Activated CD8-positive, alpha-beta memory T cell treated with anti-CD3 and anti-CD28 coated beads for 4 hours (primary cell): Measurements from ENCODE around the gene SMAD4.
"Not testable (repeated sequence)": the region's sequence is repeated elsewhere in the genome, so short reads cannot be mapped to it uniquely, and the experiment has no call there.

Experiments used
- DNase-seq, 2 donors: peaks; one replicate each; pipeline ENCODE4 v3.0.0-alpha.2; 2020; ENCODE audit warnings: low read depth in 2 of 2

SMAD4 gene

DNA sequence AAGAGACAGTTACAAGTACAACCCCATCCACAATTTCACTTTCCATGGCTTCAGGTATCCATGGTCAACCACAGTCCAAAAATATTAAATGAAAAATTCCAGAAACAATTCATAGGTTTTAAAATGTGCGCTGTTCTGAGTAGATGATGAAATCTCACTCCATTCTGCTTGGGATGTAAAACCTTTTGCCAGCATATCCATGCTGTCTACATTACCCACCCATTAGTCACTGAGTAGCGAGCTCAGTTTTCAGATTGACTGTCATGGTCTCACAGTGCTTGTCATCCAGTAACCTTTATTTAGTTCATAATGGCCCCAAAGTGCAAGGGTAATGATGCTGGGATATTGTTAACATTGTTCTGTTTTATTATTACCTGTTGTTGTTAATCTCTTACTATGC, 40.5 kb downstream of the SMAD4 start:
- no peak for DNase-seq

DNA sequence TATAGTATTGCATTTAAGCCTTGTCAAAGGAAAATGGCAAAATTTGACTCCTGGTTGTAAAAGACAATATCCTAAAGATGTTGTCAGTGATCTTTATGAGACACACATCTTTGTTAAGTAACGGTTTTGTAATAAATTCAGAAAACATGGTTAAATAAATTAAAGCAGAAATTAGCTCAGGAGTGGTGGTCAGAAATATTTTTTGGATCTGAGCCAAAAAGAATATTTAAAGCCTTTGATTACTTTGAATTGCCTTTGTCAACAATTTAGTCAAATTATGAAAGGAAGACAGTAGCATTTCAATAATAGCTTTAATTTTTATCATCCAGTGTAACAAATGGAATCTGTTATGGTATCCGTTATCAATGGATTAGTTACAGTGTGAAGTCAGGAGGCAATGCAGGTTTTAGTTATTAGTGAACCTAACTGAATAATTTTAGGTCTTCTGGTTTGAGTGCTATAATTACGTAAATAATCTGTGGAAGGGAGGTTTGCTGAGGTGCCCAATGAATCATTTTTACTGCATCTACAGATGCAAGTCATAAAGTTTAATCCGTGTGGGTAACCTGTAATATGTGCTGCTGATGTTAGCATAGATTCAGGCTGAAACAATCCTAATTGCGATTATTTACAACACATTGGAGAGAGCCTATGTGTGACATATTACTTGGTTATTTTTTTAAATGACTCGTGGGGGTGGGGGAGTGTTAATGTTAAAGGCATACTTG, 42.7 kb downstream of the SMAD4 start:
- no peak for DNase-seq

DNA sequence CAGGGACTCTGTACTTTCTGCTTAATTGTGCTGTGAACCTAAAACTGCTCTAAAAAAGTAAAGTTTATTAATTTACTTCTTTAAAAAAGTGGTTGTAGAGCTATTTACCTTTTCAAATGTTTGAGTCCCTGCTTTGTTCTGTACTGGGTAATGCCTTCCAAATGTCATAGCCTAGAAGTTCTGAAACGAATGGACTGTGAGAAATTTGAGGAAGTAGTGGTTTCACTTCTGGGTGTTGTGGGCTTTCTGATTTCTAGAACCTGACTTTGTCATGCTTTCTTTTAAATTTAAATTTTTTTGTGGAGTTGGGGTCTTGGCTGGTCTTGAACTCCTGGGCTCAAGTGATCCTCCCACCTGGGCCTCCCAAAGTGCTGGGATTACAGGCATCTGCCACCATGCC, 44.6 kb downstream of the SMAD4 start:
- DNase-seq, result no peak

GRCh38 chr18:51076503-51076902, 46.5 kb downstream of the SMAD4 start:
- DNase-seq, result no peak

DNA sequence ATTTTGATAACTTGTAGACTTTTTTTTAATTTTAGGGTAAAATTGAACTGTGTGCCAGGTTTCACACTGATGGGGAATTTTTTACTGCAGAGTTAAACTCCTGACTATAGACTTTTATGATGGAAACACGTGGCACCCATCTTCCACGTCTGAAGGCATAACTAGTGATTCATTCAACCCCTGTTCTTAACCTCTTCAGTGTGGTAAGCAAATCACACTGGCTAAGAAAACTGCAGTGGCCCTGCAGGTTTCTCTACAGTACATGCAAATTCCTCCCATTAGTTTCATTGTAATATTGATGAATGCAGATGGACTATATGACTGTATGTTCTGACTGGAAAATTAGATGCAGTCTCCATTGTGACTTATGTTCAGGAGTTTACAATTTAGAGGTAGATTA, 47.2 kb downstream of the SMAD4 start:
- no peak for DNase-seq

DNA sequence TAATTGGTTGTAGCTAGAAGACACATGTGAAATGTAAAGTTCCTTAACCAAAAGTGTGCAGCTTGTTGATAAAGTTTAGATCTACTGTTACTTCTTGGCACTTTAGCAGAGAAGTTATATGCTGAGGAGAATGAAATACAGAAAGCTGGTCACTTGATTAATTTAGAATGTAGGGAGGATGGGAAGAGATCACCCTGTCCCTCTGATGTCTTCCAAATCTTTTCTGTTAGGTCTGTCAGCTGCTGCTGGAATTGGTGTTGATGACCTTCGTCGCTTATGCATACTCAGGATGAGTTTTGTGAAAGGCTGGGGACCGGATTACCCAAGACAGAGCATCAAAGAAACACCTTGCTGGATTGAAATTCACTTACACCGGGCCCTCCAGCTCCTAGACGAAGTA, 48.0 kb downstream of the SMAD4 start:
- DNase-seq, result no peak

DNA sequence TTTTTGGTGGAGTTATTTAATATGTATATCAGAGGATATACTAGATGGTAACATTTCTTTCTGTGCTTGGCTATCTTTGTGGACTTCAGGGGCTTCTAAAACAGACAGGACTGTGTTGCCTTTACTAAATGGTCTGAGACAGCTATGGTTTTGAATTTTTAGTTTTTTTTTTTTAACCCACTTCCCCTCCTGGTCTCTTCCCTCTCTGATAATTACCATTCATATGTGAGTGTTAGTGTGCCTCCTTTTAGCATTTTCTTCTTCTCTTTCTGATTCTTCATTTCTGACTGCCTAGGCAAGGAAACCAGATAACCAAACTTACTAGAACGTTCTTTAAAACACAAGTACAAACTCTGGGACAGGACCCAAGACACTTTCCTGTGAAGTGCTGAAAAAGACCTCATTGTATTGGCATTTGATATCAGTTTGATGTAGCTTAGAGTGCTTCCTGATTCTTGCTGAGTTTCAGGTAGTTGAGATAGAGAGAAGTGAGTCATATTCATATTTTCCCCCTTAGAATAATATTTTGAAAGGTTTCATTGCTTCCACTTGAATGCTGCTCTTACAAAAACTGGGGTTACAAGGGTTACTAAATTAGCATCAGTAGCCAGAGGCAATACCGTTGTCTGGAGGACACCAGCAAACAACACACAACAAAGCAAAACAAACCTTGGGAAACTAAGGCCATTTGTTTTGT, 52.7 kb downstream of the SMAD4 start:
- no peak for DNase-seq

- DNase-seq, result no peak
These were observed 53.4 kb downstream of the SMAD4 start for GRCh38 chr18:51083398-51083797.

DNA sequence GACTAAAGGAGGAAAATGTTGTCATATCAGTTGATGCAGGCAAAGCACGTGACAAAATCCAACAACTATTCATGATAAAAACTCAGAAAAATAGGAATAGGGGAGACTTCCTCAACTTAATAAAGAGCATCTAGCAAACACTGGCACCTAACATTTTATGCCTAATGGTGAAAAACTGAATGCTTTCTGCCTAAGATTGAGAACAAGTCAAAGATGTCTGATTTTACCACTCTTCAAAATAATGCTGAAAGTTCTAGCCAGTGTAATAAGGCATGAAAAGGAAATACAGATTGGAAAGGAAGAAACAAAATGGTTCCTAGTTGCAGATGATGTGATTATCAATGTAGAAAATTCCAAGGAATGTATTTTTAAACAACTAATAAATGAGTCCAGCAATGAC, 58.4 kb downstream of the SMAD4 start:
- DNase-seq, result no peak

DNA sequence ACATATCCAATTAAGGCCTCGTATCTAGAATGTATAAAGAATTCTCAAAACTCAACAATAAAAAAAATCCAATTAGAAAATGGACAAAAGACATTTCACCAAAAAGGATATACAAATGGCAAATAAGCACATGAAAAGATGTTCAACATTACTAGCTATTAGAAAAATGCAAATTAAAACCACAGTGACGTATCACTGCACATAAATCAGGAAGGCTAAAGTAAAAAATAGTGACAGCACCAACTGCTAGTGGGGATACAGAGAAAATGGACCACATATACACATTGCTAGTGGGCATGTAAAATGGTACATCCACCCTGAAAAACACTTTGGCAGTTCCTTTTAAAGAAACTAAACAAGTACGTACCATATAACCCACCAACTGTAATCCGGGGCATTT, 59.7 kb downstream of the SMAD4 start:
- DNase-seq, result no peak

DNA sequence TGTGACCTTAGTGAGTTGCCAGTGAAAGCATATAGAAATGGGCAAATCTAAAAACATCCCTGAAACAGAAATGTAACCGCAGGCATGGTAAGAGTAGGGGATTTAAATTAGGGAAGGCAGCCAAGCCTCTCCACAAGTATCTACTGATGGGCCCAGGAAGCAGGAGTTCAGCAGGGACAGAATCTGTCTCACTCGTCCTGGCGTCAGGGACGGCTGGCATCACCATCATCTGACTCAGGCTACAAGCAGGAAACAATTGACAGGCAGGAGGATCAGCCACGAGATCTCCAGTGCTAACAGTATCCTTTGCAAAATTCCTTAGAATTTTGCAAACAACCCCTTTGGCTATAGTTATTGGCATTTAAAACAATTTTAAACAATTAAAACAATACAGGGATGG, 61.3 kb downstream of the SMAD4 start:
- DNase-seq, result no peak

- DNase-seq, result no peak
These were observed 62.1 kb downstream of the SMAD4 start for GRCh38 chr18:51092117-51092516.

DNA sequence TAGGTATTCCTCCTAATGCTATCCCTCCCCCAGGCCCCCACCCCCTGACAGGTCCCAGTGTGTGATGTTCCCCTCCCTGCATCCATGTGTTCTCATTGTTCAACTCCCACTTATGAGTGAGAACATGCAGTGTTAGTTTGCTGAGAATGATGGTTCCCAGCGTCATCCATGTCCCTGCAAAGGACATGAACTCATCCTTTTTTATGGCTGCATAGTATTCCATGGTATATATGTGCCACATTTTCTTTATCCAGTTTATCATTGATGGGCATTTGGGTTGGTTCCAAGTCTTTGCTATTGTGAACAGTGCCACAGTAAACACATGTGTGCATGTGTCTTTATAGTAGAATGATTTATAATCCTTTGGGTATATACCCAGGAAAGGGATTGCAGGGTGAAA, 63.0 kb downstream of the SMAD4 start:
- DNase-seq, result not testable (repeated sequence)

GRCh38 chr18:51097021-51097822, 67.2 kb downstream of the SMAD4 start:
- DNase-seq, result no peak

GRCh38 chr18:51098082-51098481, 68.1 kb downstream of the SMAD4 start:
- DNase-seq, result no peak

DNA sequence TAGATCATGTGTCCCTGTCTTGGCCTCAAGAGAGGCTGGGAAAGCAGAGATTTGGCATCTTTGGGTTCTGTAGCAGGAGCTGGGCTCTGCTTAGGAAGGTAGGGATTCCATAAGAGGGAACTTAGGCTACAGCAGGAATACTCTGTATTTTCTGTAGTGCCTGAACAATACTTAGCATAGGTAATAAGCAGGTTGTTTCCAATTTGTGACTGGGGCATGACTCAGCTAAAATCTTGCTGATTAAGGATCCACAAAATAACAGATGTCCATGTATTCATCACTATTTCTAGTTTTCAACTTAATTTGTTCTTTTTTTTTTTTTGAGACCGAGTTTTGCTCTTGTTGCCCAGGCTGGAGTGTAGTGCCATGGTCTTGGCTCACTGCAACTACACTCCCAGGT, 68.5 kb downstream of the SMAD4 start:
- DNase-seq, result no peak

DNA sequence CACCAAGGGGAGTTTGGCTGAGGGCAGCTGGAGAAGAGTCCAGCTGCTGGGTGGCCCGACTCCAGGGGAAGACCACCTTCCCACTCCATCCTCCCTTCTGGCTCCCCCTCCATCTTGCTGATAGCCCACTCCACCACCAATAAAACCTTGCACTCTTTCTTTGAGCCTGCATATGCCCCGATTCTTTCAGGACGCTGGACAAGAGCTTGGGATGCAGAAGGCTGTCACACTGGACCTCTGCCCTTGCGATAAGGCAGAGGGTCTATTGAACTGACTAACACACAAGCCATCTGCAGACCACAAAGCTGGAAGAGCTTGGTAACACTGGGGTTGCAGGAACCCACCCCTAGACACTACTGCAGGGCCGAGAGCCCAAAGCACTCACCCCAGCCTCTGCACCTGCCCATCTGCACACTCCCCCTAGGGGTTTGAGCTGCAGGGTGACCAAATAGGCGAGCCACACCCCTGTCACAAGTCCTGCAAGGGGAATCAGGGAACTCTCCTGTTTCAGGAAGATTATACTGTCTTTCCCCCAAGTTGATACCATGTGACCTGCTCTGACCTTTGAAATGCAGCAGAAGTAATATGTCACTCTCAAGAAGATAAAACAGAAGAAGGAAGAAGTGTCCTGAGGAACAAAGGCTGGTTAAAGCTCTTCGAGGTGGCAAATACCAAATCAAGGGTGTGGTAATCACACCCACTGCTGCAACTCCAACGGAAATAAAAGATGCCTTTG, 70.5 kb downstream of the SMAD4 start:
- no peak for DNase-seq

- no peak for DNase-seq
These were observed 77.1 kb downstream of the SMAD4 start for GRCh38 chr18:51107082-51107481.

DNA sequence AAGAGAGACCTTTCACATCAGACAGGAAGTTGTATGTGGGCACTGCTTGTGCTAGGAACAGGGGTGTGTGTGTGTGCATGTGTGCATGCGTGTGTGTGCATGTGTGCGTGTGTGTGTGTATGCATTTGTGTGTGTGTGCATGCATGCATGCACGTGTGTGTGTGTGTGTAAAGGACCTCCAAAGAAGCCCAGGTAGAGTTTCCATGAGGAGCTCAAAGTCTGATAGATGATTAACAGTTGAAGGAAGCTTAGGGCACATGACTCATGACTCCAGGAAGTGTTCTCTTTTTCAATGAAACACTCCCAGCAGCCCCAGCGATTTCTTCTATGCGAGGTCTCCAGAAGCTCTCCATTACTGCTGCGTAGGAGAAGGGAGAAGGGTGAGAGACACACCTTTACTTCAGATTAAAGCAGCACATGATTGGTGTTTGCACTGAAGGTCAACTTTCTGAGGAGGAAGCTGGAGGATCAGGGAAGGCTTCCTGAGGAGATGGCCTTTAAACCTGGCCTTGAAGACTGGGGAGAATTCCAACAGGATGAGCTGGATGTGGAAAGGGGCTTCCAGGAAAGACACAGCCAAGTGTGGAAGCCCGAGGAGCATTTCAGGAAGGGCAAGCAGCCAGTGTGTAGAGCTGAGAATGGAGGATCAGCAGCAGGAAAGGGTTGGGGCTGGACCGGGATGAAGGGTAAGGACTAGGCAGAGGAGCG, 77.7 kb downstream of the SMAD4 start:
- no peak for DNase-seq

- DNase-seq, result no peak
These were observed 78.3 kb downstream of the SMAD4 start for GRCh38 chr18:51108330-51108729.

GRCh38 chr18:51110073-51110797, 80.2 kb downstream of the SMAD4 start:
- peak; percentile 13 to 35 for DNase-seq
